Measurements from ENCODE around the gene TPCN2. TPM values are rescaled to one million over a fixed set of nuclear protein-coding genes. Genes with fewer than 3 reads are reported as not detected.
A peak's percentile ranks its signal among the peaks of the same experiment; 100 is the strongest.

The TPCN2 gene
- total RNA-seq, 4 donors from 2014 or later, result 16.8 to 33.8 (median 28.3) TPM

DNA sequence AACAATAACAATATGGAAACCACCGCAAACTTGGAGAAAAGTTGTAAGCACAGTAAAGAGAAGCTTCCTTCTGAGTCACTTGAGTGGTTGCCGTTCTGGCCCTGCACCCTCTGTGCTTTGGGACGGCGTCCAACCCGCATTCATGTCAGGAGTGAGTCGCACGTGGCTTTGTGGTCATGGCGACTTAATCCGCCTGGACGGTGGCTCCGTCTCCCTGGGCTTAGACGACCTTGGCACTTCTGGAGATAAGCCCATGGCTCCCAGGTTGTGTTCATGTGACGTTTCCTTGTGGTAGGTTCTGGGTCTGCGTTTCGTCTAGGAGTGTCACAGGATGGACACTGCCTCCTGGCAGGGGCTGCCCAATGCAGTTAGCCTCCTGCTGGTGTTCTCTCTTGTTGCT, 40.5 kb downstream of the TPCN2 start:
- peak overlapping the region in 3 of 4 donors; percentile 85 to 90 (median 87) for H3K27ac ChIP-seq
- peaks cover 0 to 82% of the 10 kb centered on the region in 2 donors for H3K36me3 ChIP-seq
- H3K4me3 ChIP-seq, result no peak overlapping the region
- no peaks in the 10 kb centered on the region for H3K9me3 ChIP-seq
- peaks cover 0 to 59% (median 22%) of the 10 kb centered on the region in 3 donors for H3K4me1 ChIP-seq
- TF ChIP-seq POLR2A (IDR thresholded peaks at IDR 0.05) (no peak), EP300 (IDR thresholded peaks at IDR 0.05) (no peak), POLR2AphosphoS5 (IDR thresholded peaks at IDR 0.05) (peak; percentile 32)
- TF ChIP-seq, protein P1, sequence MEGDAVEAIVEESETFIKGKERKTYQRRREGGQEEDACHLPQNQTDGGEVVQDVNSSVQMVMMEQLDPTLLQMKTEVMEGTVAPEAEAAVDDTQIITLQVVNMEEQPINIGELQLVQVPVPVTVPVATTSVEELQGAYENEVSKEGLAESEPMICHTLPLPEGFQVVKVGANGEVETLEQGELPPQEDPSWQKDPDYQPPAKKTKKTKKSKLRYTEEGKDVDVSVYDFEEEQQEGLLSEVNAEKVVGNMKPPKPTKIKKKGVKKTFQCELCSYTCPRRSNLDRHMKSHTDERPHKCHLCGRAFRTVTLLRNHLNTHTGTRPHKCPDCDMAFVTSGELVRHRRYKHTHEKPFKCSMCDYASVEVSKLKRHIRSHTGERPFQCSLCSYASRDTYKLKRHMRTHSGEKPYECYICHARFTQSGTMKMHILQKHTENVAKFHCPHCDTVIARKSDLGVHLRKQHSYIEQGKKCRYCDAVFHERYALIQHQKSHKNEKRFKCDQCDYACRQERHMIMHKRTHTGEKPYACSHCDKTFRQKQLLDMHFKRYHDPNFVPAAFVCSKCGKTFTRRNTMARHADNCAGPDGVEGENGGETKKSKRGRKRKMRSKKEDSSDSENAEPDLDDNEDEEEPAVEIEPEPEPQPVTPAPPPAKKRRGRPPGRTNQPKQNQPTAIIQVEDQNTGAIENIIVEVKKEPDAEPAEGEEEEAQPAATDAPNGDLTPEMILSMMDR (IDR thresholded peaks at IDR 0.05), result peak in 1 of 4 experiments; percentile 17
- no peaks in the 10 kb centered on the region for H3K27me3 ChIP-seq
- WGBS, 2 donors (ENCODE audit: low coverage in 1 of 2), result 35 to 56% methylated on average over 4 to 6 of the region's 15 CpGs
- no peak for ATAC-seq

DNA sequence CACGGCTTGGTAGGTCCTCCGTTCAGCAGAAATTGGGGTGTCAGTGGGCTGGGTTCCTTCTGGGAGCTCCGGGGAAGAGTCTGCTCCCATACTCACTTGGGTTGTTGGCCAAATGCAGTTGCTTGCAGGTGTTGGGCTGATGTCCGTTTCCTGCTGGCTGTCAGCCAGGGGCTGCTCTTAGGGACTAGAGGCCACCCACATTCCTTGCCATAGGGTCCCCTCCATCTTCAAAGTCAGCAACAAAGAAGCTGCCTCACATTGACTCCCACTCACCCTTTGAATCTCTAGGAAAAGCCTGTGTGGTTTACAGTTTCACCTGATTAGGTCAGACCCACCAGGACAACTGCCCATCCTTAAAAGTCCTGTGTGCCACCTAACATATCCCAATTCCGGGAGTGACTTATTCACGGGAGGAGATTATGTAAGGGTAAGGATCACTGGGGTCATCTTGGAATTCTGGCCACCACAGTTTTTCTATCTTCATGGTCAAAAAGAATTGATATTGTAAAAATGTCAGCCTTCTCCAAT, 43.0 kb downstream of the TPCN2 start:
- 98 to 100% methylated on average over 3 to 6 of the region's 6 CpGs for WGBS, 2 donors (ENCODE audit: low coverage in 1 of 2)
- TF ChIP-seq EP300 (IDR thresholded peaks at IDR 0.05) (no peak), POLR2AphosphoS5 (IDR thresholded peaks at IDR 0.05) (no peak), POLR2A (IDR thresholded peaks at IDR 0.05) (no peak)
- TF ChIP-seq, protein P1 (IDR thresholded peaks at IDR 0.05), result no peak
- peaks cover 0 to 70% of the 10 kb centered on the region in 2 donors for H3K36me3 ChIP-seq
- no peaks in the 10 kb centered on the region for H3K9me3 ChIP-seq
- no peak overlapping the region for H3K4me3 ChIP-seq
- H3K27me3 ChIP-seq, result no peaks in the 10 kb centered on the region
- H3K27ac ChIP-seq, result no peak overlapping the region
- H3K4me1 ChIP-seq, result peaks cover 0 to 51% (median 10%) of the 10 kb centered on the region in 3 donors
- ATAC-seq, result no peak

DNA sequence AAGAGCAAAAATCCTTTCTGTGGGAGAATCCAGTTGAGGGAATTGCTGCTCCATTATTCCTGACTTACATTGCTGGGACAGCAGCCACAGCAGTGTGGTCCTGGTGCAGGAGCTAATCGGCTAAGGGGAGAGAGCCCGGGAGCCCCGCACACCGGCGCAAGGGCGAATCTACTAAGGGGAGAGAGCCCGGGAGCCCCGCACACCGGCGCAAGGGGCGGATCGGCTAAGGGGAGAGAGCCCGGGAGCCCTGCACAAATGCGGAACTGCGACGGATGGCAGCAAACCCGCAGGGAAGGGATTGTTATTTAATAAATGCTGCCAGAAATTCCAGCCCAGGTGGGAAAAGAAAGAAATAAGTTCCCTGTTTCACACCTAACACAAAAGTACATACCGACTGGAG, 43.5 kb downstream of the TPCN2 start:
- Histone ChIP-seq H3K36me3 (peaks cover 0 to 75% of the 10 kb centered on the region in 2 donors), H3K4me1 (peaks cover 0 to 45% (median 4%) of the 10 kb centered on the region in 3 donors), H3K27ac (no peak overlapping the region), H3K4me3 (no peak overlapping the region), H3K9me3 (no peaks in the 10 kb centered on the region), H3K27me3 (no peaks in the 10 kb centered on the region)
- TF ChIP-seq POLR2A (IDR thresholded peaks at IDR 0.05) (no peak), EP300 (IDR thresholded peaks at IDR 0.05) (no peak), POLR2AphosphoS5 (IDR thresholded peaks at IDR 0.05) (no peak)
- TF ChIP-seq, protein P1 (IDR thresholded peaks at IDR 0.05), result no peak
- 90 to 100% methylated on average over 1 to 16 of the region's 18 CpGs for WGBS, 2 donors (ENCODE audit: low coverage in 1 of 2)
- no peak for ATAC-seq

DNA sequence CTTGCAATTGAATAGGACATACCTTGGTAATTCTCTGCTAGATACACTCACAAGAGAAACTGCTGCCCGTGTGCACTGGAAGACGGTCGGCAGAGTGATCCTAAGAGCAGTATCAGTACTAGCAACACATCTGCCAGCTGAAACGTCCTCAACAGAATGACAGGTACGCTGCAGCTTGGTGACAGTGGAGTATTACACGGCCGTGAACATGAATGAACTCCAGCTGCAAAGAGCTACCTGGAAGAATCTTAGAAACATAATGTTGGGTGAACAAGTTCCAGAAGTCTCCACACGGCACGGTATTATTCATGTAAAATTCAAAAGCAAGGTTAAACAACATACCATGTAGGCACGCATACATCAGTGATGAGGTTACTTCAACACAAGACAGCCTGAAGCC, 44.4 kb downstream of the TPCN2 start:
- no peak overlapping the region for H3K4me3 ChIP-seq
- peaks cover 0 to 37% (median 0%) of the 10 kb centered on the region in 3 donors for H3K4me1 ChIP-seq
- no peak overlapping the region for H3K27ac ChIP-seq
- 89% methylated on average over 8 of the region's 10 CpGs; no CpG with 5 or more reads in 1 of the 2 donors for whole genome bisulfite sequencing, 2 donors (ENCODE audit: low coverage in 1 of 2)
- TF ChIP-seq POLR2AphosphoS5 (IDR thresholded peaks at IDR 0.05) (no peak), EP300 (IDR thresholded peaks at IDR 0.05) (no peak), POLR2A (IDR thresholded peaks at IDR 0.05) (no peak)
- TF ChIP-seq, protein P1 (IDR thresholded peaks at IDR 0.05), result no peak
- no peaks in the 10 kb centered on the region for H3K27me3 ChIP-seq
- H3K9me3 ChIP-seq, result no peaks in the 10 kb centered on the region
- no peak for ATAC-seq
- peaks cover 0 to 67% of the 10 kb centered on the region in 2 donors for H3K36me3 ChIP-seq
